Thymus (tissue), 2 donors: ENCODE results near the gene DIRAS2. TPM values are rescaled to one million over a fixed set of nuclear protein-coding genes. Genes with fewer than 3 reads are reported as not detected.

Experiments used
- polyA plus RNA-seq: library from polyadenylated mRNA; stranded (reverse); fragments of 200-250 nt; gene quantifications from one replicate; pipeline ENCODE4 v1.2.3, GENCODE V29; 2013
- total RNA-seq: library from RNA; stranded (reverse); fragments of 120-200 nt; gene quantifications from one replicate; pipeline ENCODE4 v1.2.4, GENCODE V29; 2013
- donor health status: healthy.

Gene DIRAS2
- total and polyA plus RNA-seq, 2 donors, result 0.32 to 0.42 TPM

Other genes with a start within 250 kb of the DIRAS2 start
- gene SYK, start 159.0 kb upstream of the DIRAS2 start, total RNA-seq, result 55.9 TPM
- 22.2 TPM for gene SYK, start 159.0 kb upstream of the DIRAS2 start, polyA plus RNA-seq